NCI-H146 treated with DMSO at 0.1 percent for 48 hours (cell line): ENCODE results near the gene TMEM51.

Experiments used
- DNase-seq: peaks from one replicate; lab custom pipeline; 2025; ENCODE audit not compliant: unreplicated experiment; lab: John Stamatoyannopoulos, UW

The TMEM51 gene

GRCh38 chr1:15191770-15192169 is 38.2 kb downstream of the TMEM51 start:
- no peak for DNase-seq

- DNase-seq: no peak
Measured at GRCh38 chr1:15192916-15193550, 39.5 kb downstream of the TMEM51 start.

- no peak for DNase-seq
Measured at GRCh38 chr1:15195420-15196052, 42.0 kb downstream of the TMEM51 start.

GRCh38 chr1:15196069-15196468 is 42.5 kb downstream of the TMEM51 start:
- DNase-seq: no peak

- peak; percentile 66 for DNase-seq
Measured at GRCh38 chr1:15196807-15197530, 43.4 kb downstream of the TMEM51 start.

GRCh38 chr1:15197591-15198447 is 44.3 kb downstream of the TMEM51 start:
- no peak for DNase-seq

- no peak for DNase-seq
Measured at GRCh38 chr1:15198684-15199083, 45.1 kb downstream of the TMEM51 start.

GRCh38 chr1:15201221-15201620 is 47.7 kb downstream of the TMEM51 start:
- DNase-seq: no peak

- DNase-seq: no peak
Measured at GRCh38 chr1:15201849-15202551, 48.5 kb downstream of the TMEM51 start.

- no peak for DNase-seq
Measured at GRCh38 chr1:15204931-15205330, 51.4 kb downstream of the TMEM51 start.

- no peak for DNase-seq
Measured at GRCh38 chr1:15205586-15206346, 52.2 kb downstream of the TMEM51 start.

GRCh38 chr1:15206418-15207030 is 53.0 kb downstream of the TMEM51 start:
- DNase-seq: peak; percentile 3

- no peak for DNase-seq
Measured at GRCh38 chr1:15207031-15207828, 53.7 kb downstream of the TMEM51 start.

GRCh38 chr1:15207829-15208429 is 54.4 kb downstream of the TMEM51 start:
- no peak for DNase-seq

- DNase-seq: no peak
Measured at GRCh38 chr1:15210651-15211375, 57.3 kb downstream of the TMEM51 start.

GRCh38 chr1:15211424-15211823 is 57.9 kb downstream of the TMEM51 start:
- no peak for DNase-seq

- no peak for DNase-seq
Measured at GRCh38 chr1:15212216-15212953, 58.8 kb downstream of the TMEM51 start.
